WTC11 (cell line): ENCODE measurements around the gene MIEF1. TPM values are rescaled to one million over a fixed set of nuclear protein-coding genes. Genes with fewer than 3 reads are reported as not detected.

Experiments used
- ATAC-seq: fragments of 200-7000 bp; cut with Tn5 transposase; 2 replicates; pipeline ENCODE4 v1.10.0; 2021; ENCODE audit warnings: mild to moderate bottlenecking, moderate library complexity
- CTCF ChIA-PET: fragments of 300-600 bp; sonication (Branson Sonifier 250); formaldehyde crosslinking; loops from one replicate; lab custom pipeline; 2021; ENCODE audit warnings: antibody characterized with exemption; lab: Charles Lee
- POLR2A ChIA-PET: fragments of 350-600 bp; sonication (Branson Sonifier 250); formaldehyde crosslinking; loops from one replicate; lab custom pipeline; 2021; ENCODE audit warnings: antibody characterized with exemption; lab: Charles Lee
- DNase-seq: peaks from one replicate; pipeline ENCODE4 v3.0.0; 2021; ENCODE audit warnings: low spot score
- H3K27ac Mint-ChIP-seq: 2 replicates; pipeline ENCODE4 v1.8.0; 2021; ENCODE audit warnings: mixed read lengths
- H3K27me3 Mint-ChIP-seq: 2 replicates; pipeline ENCODE4 v1.8.0; 2021; ENCODE audit warnings: low read depth, mild to moderate bottlenecking, moderate library complexity, mixed read lengths
- H3K36me3 Mint-ChIP-seq: 2 replicates; pipeline ENCODE4 v1.8.0; 2021; ENCODE audit warnings: mixed read lengths
- H3K4me1 Mint-ChIP-seq: 2 replicates; pipeline ENCODE4 v1.8.0; 2022; ENCODE audit warnings: mixed read lengths
- H3K4me3 Mint-ChIP-seq: 2 replicates; pipeline ENCODE4 v1.8.0; 2021; ENCODE audit warnings: mild to moderate bottlenecking, moderate library complexity, mixed read lengths
- H3K9me3 Mint-ChIP-seq: 2 replicates; pipeline ENCODE4 v1.8.0; 2021; ENCODE audit warnings: mixed read lengths
- CBFB ChIP-seq: sonication (generic); formaldehyde crosslinking; IDR thresholded peaks from 2 replicates; pipeline ENCODE4 v1.8.1; 2022; ENCODE audit warnings: mild to moderate bottlenecking, low read depth, missing genetic modification reagents
- CDX4 ChIP-seq: fragments of 250-450 bp; sonication (Bioruptor Pico); IDR thresholded peaks from 2 replicates; pipeline ENCODE4 v1.9.0; 2021; ENCODE audit warnings: moderate library complexity, mild to moderate bottlenecking, inconsistent platforms, borderline replicate concordance
- CREB1 ChIP-seq: sonication (generic); formaldehyde crosslinking; IDR thresholded peaks from 2 replicates; pipeline ENCODE4 v1.8.0; 2023; ENCODE audit warnings: mild to moderate bottlenecking, missing genetic modification reagents
- ELF4 ChIP-seq: sonication (generic); formaldehyde crosslinking; IDR thresholded peaks from 2 replicates; pipeline ENCODE4 v1.8.1; 2022; ENCODE audit warnings: low read depth, mild to moderate bottlenecking, moderate library complexity, missing genetic modification reagents
- FOXP1 ChIP-seq: sonication (generic); formaldehyde crosslinking; IDR thresholded peaks from 2 replicates; pipeline ENCODE4 v1.8.0; 2022; ENCODE audit warnings: missing genetic modification reagents, mild to moderate bottlenecking, moderate library complexity, borderline replicate concordance
- GTF2I ChIP-seq: fragments of 250-450 bp; sonication (Bioruptor Pico); conservative IDR thresholded peaks from 2 replicates; pipeline ENCODE4 v1.4.0; 2021; ENCODE audit warnings: mild to moderate bottlenecking
- HMGA2 ChIP-seq: fragments of 250-450 bp; sonication (Bioruptor Pico); IDR thresholded peaks from 2 replicates; pipeline ENCODE4 v1.4.0; 2021; ENCODE audit warnings: mild to moderate bottlenecking, moderate library complexity
- MYBL2 ChIP-seq: sonication (generic); formaldehyde crosslinking; IDR thresholded peaks from 2 replicates; pipeline ENCODE4 v1.8.1; 2023; ENCODE audit warnings: mild to moderate bottlenecking, moderate library complexity, missing genetic modification reagents
- OVOL2 ChIP-seq: fragments of 250-450 bp; sonication (Bioruptor Pico); IDR thresholded peaks from 2 replicates; pipeline ENCODE4 v1.9.0; 2021; ENCODE audit warnings: mild to moderate bottlenecking, borderline replicate concordance
- PRRX2 ChIP-seq: fragments of 250-450 bp; sonication (Bioruptor Pico); IDR thresholded peaks from 2 replicates; pipeline ENCODE4 v1.8.0; 2021; ENCODE audit warnings: mild to moderate bottlenecking
- SOX15 ChIP-seq: fragments of 250-450 bp; sonication (Bioruptor Pico); IDR thresholded peaks from 2 replicates; pipeline ENCODE4 v1.9.0; 2021; ENCODE audit warnings: mild to moderate bottlenecking
- TCF7 ChIP-seq: sonication (generic); formaldehyde crosslinking; IDR thresholded peaks from 2 replicates; pipeline ENCODE4 v1.8.0; 2022; ENCODE audit warnings: mild to moderate bottlenecking, low read depth, missing genetic modification reagents, moderate library complexity
- TEAD4 ChIP-seq: sonication (generic); formaldehyde crosslinking; IDR thresholded peaks from 2 replicates; pipeline ENCODE4 v1.8.0; 2022; ENCODE audit warnings: mild to moderate bottlenecking, missing genetic modification reagents
- ZNF121 ChIP-seq: sonication (generic); formaldehyde crosslinking; IDR thresholded peaks from 2 replicates; pipeline ENCODE4 v1.8.0; 2023; ENCODE audit warnings: missing genetic modification reagents
- ZNF138 ChIP-seq: sonication (generic); formaldehyde crosslinking; conservative IDR thresholded peaks from 2 replicates; pipeline ENCODE4 v1.8.1; 2022; ENCODE audit warnings: mild to moderate bottlenecking, moderate library complexity, missing genetic modification reagents
- ZNF263 ChIP-seq: sonication (generic); formaldehyde crosslinking; IDR thresholded peaks from 2 replicates; pipeline ENCODE4 v1.8.1; 2022; ENCODE audit warnings: low read depth, mild to moderate bottlenecking, moderate library complexity, missing genetic modification reagents
- ZNF416 ChIP-seq: fragments of 250-450 bp; sonication (Bioruptor Pico); IDR thresholded peaks from 2 replicates; pipeline ENCODE4 v1.9.0; 2021; ENCODE audit warnings: mild to moderate bottlenecking, inconsistent platforms
- total RNA-seq: library from RNA; stranded (reverse); gene quantifications from 3 replicates; pipeline ENCODE4 v1.2.3, GENCODE V29; 2021
- TF ChIP-seq, protein P1 (sequence below): sonication (generic); formaldehyde crosslinking; IDR thresholded peaks from 2 replicates; pipeline ENCODE4 v1.8.1; 2022; ENCODE audit warnings: low read depth, mild to moderate bottlenecking, moderate library complexity, missing genetic modification reagents, borderline replicate concordance
- TF ChIP-seq, protein P2 (sequence below): sonication (generic); formaldehyde crosslinking; IDR thresholded peaks from 2 replicates; pipeline ENCODE4 v1.8.0; 2022; ENCODE audit warnings: mild to moderate bottlenecking, missing genetic modification reagents
- TF ChIP-seq, protein P3 (sequence below): fragments of 200-600 bp; IDR thresholded peaks from 2 replicates; pipeline ENCODE4 v1.8.0; 2022; ENCODE audit warnings: antibody characterized with exemption
- TF ChIP-seq, protein P4 (sequence below): sonication (generic); formaldehyde crosslinking; IDR thresholded peaks from 2 replicates; pipeline ENCODE4 v1.8.0; 2023; ENCODE audit warnings: missing genetic modification reagents, mild to moderate bottlenecking, borderline replicate concordance

The MIEF1 gene
- total RNA-seq, 1 experiment from 2014 or later, result 38.7 TPM

DNA sequence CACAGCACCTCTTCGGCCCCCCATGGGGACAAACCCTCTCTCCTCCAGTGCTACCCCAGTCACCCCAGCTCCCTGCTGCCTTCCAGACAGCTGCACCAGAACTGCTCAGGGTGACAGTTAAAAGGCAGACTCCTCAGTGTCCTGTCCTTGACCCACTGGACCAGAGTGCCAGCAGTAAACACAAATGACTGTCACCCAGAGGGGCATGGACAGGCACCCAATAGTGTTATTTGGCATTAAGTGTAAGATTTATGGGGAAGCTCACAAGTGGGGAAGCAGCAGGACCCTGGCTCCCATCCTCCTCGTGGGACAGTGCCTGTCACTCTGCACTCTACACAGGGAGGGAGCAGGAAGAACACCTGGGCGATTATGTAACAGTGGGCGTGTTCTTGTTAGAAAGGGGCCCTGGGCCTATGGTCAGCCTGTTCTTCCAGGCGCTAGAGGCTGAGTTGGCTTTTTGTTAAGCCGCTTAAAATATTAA is 25.4 kb downstream of the MIEF1 start:
- POLR2A ChIA-PET, result no interaction called here
- ATAC-seq (no peak), DNase-seq (no peak)
- no peak for TF ChIP-seq ZNF121 (CRISPR knock-in tag)
- Mint-ChIP-seq H3K36me3 (peaks cover 38% of the 10 kb centered on the region), H3K4me1 (peaks cover 68% of the 10 kb centered on the region), H3K27ac (peak overlapping the region; percentile 44; the same call in 1 of the 2 replicates), H3K9me3 (no peaks in the 10 kb centered on the region), H3K4me3 (no peak overlapping the region), H3K27me3 (no peaks in the 10 kb centered on the region)
- CTCF ChIA-PET, result interaction anchor here (1.3 kb wide), 1 partner anchor 10 kb away, joined by 5 read pairs; no protein-coding TSS in a partner anchor

DNA sequence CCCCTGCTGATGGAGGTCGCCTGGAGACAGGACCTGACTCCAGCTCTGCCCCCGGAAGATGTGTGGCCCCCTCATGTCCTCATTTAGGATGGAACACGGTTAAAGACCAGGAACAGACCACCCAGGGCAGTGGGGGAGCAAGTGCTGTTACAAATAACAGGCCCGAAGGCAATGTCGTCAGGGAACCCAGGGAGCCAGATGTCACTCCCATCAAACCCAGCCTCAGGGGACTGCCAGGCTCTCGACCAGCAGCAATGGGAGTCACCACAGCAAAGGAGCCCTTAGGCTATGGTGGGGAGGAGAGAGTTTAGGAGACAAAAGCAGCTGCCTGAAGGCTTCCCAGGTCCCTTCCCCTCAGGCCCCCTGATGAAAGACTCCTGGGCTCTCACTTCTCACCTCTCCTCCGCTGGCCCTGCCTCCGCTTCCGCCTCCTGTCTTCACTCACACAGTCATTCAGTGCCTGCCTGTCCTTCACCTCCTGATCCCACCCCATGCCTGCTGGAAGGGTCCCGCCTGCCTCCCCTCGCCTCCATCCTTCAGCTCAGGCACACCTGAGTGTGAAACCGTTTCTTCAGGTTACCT is 26.1 kb downstream of the MIEF1 start:
- DNase-seq, result no peak
- Mint-ChIP-seq H3K4me1 (peaks cover 64% of the 10 kb centered on the region), H3K27me3 (no peaks in the 10 kb centered on the region), H3K27ac (no peak overlapping the region), H3K4me3 (no peak overlapping the region), H3K9me3 (no peaks in the 10 kb centered on the region), H3K36me3 (peaks cover 32% of the 10 kb centered on the region)
- ChIA-PET CTCF (interaction anchor here (1.0 to 2.7 kb wide), 21 partner anchors 8 to 393 kb away, joined by 3 to 54 read pairs (median 9); partner anchors contain the start of genes ATF4, MIEF1 and RPL3), POLR2A (interaction anchor here (0.8 to 1.3 kb wide), 2 partner anchors 8 to 26 kb away, joined by 3 to 15 read pairs; partner anchors contain the start of genes ATF4 and MIEF1)
- no peak for ATAC-seq
- TF ChIP-seq CREB1, result no peak

DNA sequence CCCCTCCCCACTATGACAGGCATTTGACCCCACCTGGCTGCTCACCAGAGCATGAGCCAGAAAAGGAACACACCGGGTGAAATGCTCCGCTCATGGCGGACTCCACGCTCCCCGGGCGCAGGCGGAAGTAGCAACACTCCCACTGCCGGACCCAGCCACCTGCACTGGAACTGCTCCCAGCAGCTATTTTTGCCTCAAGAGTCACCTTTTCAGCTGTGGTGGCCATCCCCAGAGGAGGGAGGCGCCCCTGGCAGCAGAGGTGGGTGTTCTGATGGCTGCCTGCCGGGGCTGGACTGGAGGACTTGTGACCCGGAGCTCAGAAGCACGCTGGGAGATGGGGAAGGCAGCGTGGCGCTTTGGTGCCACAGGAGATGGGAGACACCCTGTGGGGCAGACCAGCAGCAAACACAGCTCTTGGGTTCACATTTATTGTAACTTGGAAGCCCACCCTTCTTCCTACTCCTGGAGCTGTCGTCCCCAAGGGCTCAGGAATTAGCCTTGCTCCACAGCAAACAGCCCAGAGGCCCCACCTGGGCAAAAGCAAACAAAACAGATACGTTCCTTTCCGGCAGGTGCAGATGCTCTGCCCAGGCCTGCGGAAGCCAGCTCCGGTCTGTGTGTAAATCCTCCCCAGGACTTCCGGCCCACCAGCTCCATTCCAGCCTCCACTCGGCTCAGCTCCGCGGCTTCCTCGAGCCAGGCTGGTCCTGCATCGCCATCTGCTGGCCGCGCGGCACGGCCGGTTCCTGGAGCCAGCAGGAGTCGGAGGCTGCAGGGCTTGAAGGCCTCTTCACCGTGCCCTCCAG is 26.8 kb downstream of the MIEF1 start:
- Mint-ChIP-seq H3K27me3 (no peaks in the 10 kb centered on the region), H3K4me3 (no peak overlapping the region), H3K36me3 (peaks cover 28% of the 10 kb centered on the region), H3K9me3 (no peaks in the 10 kb centered on the region), H3K4me1 (peaks cover 65% of the 10 kb centered on the region), H3K27ac (no peak overlapping the region)
- ATAC-seq (peak; percentile 8), DNase-seq (peak; percentile 94)
- POLR2A ChIA-PET, result interaction anchor here (0.6 to 1.3 kb wide), 6 partner anchors 9 to 655 kb away, joined by 3 to 15 read pairs (median 3); partner anchors contain the start of genes ATF4 and MIEF1
- CTCF ChIA-PET, result interaction anchor here (0.5 to 2.7 kb wide), 61 partner anchors 9 to 515 kb away, joined by 3 to 54 read pairs (median 5); partner anchors contain the start of genes ATF4, MIEF1, RPL3 and TAB1
- TF ChIP-seq, protein P1, sequence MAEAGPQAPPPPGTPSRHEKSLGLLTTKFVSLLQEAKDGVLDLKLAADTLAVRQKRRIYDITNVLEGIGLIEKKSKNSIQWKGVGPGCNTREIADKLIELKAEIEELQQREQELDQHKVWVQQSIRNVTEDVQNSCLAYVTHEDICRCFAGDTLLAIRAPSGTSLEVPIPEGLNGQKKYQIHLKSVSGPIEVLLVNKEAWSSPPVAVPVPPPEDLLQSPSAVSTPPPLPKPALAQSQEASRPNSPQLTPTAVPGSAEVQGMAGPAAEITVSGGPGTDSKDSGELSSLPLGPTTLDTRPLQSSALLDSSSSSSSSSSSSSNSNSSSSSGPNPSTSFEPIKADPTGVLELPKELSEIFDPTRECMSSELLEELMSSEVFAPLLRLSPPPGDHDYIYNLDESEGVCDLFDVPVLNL (CRISPR knock-in tag), result no peak
- TF ChIP-seq, protein P2, sequence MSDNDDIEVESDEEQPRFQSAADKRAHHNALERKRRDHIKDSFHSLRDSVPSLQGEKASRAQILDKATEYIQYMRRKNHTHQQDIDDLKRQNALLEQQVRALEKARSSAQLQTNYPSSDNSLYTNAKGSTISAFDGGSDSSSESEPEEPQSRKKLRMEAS (CRISPR knock-in tag), result peak; percentile 71
- no peak for TF ChIP-seq ELF4
- no peak for TF ChIP-seq ZNF263 (CRISPR knock-in tag)
- TF ChIP-seq GTF2I (CRISPR knock-in tag), result no peak
- 0 out of 2 replicates have a peak, but pooled peaks have one; percentile 15 for TF ChIP-seq ZNF121 (CRISPR knock-in tag)
- TF ChIP-seq CREB1, result peak; percentile 50; the same call in 1 of the 2 replicates
- no peak for TF ChIP-seq ZNF138 (CRISPR knock-in tag)
- TF ChIP-seq, protein P3, sequence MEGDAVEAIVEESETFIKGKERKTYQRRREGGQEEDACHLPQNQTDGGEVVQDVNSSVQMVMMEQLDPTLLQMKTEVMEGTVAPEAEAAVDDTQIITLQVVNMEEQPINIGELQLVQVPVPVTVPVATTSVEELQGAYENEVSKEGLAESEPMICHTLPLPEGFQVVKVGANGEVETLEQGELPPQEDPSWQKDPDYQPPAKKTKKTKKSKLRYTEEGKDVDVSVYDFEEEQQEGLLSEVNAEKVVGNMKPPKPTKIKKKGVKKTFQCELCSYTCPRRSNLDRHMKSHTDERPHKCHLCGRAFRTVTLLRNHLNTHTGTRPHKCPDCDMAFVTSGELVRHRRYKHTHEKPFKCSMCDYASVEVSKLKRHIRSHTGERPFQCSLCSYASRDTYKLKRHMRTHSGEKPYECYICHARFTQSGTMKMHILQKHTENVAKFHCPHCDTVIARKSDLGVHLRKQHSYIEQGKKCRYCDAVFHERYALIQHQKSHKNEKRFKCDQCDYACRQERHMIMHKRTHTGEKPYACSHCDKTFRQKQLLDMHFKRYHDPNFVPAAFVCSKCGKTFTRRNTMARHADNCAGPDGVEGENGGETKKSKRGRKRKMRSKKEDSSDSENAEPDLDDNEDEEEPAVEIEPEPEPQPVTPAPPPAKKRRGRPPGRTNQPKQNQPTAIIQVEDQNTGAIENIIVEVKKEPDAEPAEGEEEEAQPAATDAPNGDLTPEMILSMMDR, result peak; percentile 76
- TF ChIP-seq MYBL2 (CRISPR knock-in tag), result peak; percentile 59; the same call in 1 of the 2 replicates
- TF ChIP-seq TEAD4 (CRISPR knock-in tag), result no peak
- TF ChIP-seq FOXP1, result peak; percentile 85
- 0 out of 2 replicates have a peak, but pooled peaks have one; percentile 69 for TF ChIP-seq PRRX2 (CRISPR knock-in tag)
- TF ChIP-seq OVOL2 (CRISPR knock-in tag), result no peak
- TF ChIP-seq CBFB (CRISPR knock-in tag), result no peak
- TF ChIP-seq ZNF416 (CRISPR knock-in tag), result no peak; the same call in 1 of the 2 replicates
- no peak for TF ChIP-seq TCF7 (CRISPR knock-in tag)
- no peak for TF ChIP-seq CDX4 (CRISPR knock-in tag)
- no peak for TF ChIP-seq SOX15 (CRISPR knock-in tag)
- TF ChIP-seq, protein P4, sequence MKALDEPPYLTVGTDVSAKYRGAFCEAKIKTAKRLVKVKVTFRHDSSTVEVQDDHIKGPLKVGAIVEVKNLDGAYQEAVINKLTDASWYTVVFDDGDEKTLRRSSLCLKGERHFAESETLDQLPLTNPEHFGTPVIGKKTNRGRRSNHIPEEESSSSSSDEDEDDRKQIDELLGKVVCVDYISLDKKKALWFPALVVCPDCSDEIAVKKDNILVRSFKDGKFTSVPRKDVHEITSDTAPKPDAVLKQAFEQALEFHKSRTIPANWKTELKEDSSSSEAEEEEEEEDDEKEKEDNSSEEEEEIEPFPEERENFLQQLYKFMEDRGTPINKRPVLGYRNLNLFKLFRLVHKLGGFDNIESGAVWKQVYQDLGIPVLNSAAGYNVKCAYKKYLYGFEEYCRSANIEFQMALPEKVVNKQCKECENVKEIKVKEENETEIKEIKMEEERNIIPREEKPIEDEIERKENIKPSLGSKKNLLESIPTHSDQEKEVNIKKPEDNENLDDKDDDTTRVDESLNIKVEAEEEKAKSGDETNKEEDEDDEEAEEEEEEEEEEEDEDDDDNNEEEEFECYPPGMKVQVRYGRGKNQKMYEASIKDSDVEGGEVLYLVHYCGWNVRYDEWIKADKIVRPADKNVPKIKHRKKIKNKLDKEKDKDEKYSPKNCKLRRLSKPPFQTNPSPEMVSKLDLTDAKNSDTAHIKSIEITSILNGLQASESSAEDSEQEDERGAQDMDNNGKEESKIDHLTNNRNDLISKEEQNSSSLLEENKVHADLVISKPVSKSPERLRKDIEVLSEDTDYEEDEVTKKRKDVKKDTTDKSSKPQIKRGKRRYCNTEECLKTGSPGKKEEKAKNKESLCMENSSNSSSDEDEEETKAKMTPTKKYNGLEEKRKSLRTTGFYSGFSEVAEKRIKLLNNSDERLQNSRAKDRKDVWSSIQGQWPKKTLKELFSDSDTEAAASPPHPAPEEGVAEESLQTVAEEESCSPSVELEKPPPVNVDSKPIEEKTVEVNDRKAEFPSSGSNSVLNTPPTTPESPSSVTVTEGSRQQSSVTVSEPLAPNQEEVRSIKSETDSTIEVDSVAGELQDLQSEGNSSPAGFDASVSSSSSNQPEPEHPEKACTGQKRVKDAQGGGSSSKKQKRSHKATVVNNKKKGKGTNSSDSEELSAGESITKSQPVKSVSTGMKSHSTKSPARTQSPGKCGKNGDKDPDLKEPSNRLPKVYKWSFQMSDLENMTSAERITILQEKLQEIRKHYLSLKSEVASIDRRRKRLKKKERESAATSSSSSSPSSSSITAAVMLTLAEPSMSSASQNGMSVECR (CRISPR knock-in tag), result 0 out of 2 replicates have a peak, but pooled peaks have one; percentile 77
- no peak for TF ChIP-seq HMGA2 (CRISPR knock-in tag)
